HepG2 (cell line): ENCODE measurements around the gene CCM2L. TPM values are rescaled to one million over a fixed set of nuclear protein-coding genes. Genes with fewer than 3 reads are reported as not detected.

ENCODE experiments used
- ATAC-seq: fragments of 200-7000 bp; cut with Tn5 transposase; 3 replicates; pipeline ENCODE4 v1.9.1; 2020; ENCODE audit warnings: mild to moderate bottlenecking, moderate library complexity
- BruUV-seq: library from RNA; stranded (reverse); fragments of 400-500 nt; replicated peaks from 2 replicates; lab custom pipeline; 2021; lab: Mats Ljungman, UMichigan
- CTCF ChIA-PET: fragments of 300-600 bp; formaldehyde crosslinking; extraction: SDS; loops from one replicate; lab custom pipeline; 2021; ENCODE audit warnings: low total read pairs, inconsistent platforms, low intra/inter-chr PET ratio; lab: Yijun Ruan, JAX
- POLR2A ChIA-PET: fragments of 350-600 bp; sonication (Branson Sonifier 250); formaldehyde crosslinking; loops from one replicate; lab custom pipeline; 2020; ENCODE audit warnings: antibody characterized with exemption, inconsistent platforms; lab: Yijun Ruan, JAX
- DNase-seq: peaks from one replicate; pipeline ENCODE4 v3.0.0-alpha.2; 2015; ENCODE audit warnings: low spot score
- FAIRE-seq: peaks from 3 replicates; lab custom pipeline; 2011; peaks lifted over from hg19 to GRCh38; lab: Jason Lieb, UNC
- H2AFZ ChIP-seq: one replicate; pipeline ENCODE4 v1.6.1; 2011; ENCODE audit warnings: low read length, inconsistent platforms
- H3K27ac ChIP-seq: fragments of 300-600 bp; 3 replicates; pipeline ENCODE4 v1.8.0; 2011; ENCODE audit warnings: mixed run types, mild to moderate bottlenecking, mixed read lengths, low read length, inconsistent platforms; ENCODE audit not compliant: insufficient read depth; ENCODE audit errors: extremely low read length
- H3K27me3 ChIP-seq, 2 experiments: fragments of 200-600 bp in 1 of 2; 2 replicates in 1 of 2; 3 replicates in 1 of 2; pipeline versions ENCODE4 v1.6.0 to v1.8.0; 2011; ENCODE audit warnings: low read length in 2 of 2, mild to moderate bottlenecking in 2 of 2, moderate library complexity in 2 of 2, inconsistent platforms in 1 of 2; ENCODE audit not compliant: insufficient read depth in 2 of 2, control insufficient read depth in 1 of 2
- H3K36me3 ChIP-seq, 2 experiments: fragments of 200-600 bp in 1 of 2; replicated peaks in 1 of 2; 2 replicates in 1 of 2; 3 replicates in 1 of 2; pipeline versions ENCODE4 v1.5.1 to v1.8.0; 2011; ENCODE audit warnings: low read length in 2 of 2, inconsistent platforms in 1 of 2; ENCODE audit not compliant: insufficient read depth in 2 of 2, control insufficient read depth in 1 of 2
- H3K4me1 ChIP-seq: 2 replicates; pipeline ENCODE4 v1.5.1; 2012; ENCODE audit warnings: low read length, inconsistent platforms; ENCODE audit not compliant: insufficient read depth
- H3K4me2 ChIP-seq: 2 replicates; pipeline ENCODE4 v1.6.0; 2011; ENCODE audit warnings: low read depth, low read length, inconsistent platforms
- H3K4me3 ChIP-seq, 3 experiments: fragments of 200-600 bp in 1 of 3; sonication (generic), shearing (Covaris generic) in 1 of 3; replicated peaks in 1 of 3; 2 replicates each; pipeline ENCODE4 v1.5.1; 2011 to 2016; ENCODE audit warnings: low read length in 3 of 3, inconsistent platforms in 2 of 3, low read depth in 2 of 3, mild to moderate bottlenecking in 2 of 3, control low read depth in 1 of 3, mixed read lengths in 1 of 3; ENCODE audit not compliant: insufficient read depth in 1 of 3
- H3K79me2 ChIP-seq: one replicate; pipeline ENCODE4 v1.6.1; 2011; ENCODE audit warnings: low read length, inconsistent platforms; ENCODE audit not compliant: insufficient read depth
- H3K9ac ChIP-seq: 2 replicates; pipeline ENCODE4 v1.6.0; 2011; ENCODE audit warnings: mild to moderate bottlenecking, low read depth, low read length, inconsistent platforms; ENCODE audit not compliant: insufficient read depth
- H3K9me3 ChIP-seq: 2 replicates; pipeline ENCODE4 v1.5.1; 2012; ENCODE audit warnings: mild to moderate bottlenecking, low read length
- H4K20me1 ChIP-seq: 2 replicates; pipeline ENCODE4 v1.6.0; 2011; ENCODE audit warnings: inconsistent platforms, mild to moderate bottlenecking, low read length, moderate library complexity; ENCODE audit not compliant: insufficient read depth
- HDAC2 ChIP-seq: sonication (generic); formaldehyde crosslinking; IDR thresholded peaks from 2 replicates; pipeline ENCODE4 v1.4.0; 2020; ENCODE audit warnings: missing genetic modification reagents
- MLLT10 ChIP-seq: sonication (generic); formaldehyde crosslinking; IDR thresholded peaks from 2 replicates; pipeline ENCODE4 v1.4.0; 2020; ENCODE audit warnings: missing genetic modification reagents
- PBX2 ChIP-seq: IDR thresholded peaks from 2 replicates; pipeline ENCODE4 v1.6.1; 2016; ENCODE audit warnings: control low read depth
- RFXAP ChIP-seq: sonication (generic); formaldehyde crosslinking; IDR thresholded peaks from 2 replicates; pipeline ENCODE4 v1.4.0; 2020; ENCODE audit warnings: missing genetic modification reagents, borderline replicate concordance
- SMARCE1 ChIP-seq: fragments of 450-650 bp; IDR thresholded peaks from 2 replicates; pipeline ENCODE4 v1.6.1; 2017; ENCODE audit warnings: borderline replicate concordance
- SP1 ChIP-seq, 2 experiments: fragments of 450-650 bp in 1 of 2; sonication (generic) in 1 of 2; formaldehyde crosslinking in 1 of 2; IDR thresholded peaks; 2 replicates each; pipeline versions ENCODE4 v1.4.0 to v1.6.1; 2016 to 2020; ENCODE audit warnings: missing genetic modification reagents in 1 of 2
- THAP8 ChIP-seq: sonication (generic); formaldehyde crosslinking; IDR thresholded peaks from 2 replicates; pipeline ENCODE4 v1.5.1; 2020; ENCODE audit warnings: missing genetic modification reagents, mild to moderate bottlenecking, borderline replicate concordance
- TIGD3 ChIP-seq: sonication (generic); formaldehyde crosslinking; IDR thresholded peaks from 2 replicates; pipeline ENCODE4 v1.5.1; 2020; ENCODE audit warnings: mild to moderate bottlenecking, missing genetic modification reagents, borderline replicate concordance
- ZBTB7B ChIP-seq: sonication (generic); formaldehyde crosslinking; IDR thresholded peaks from 2 replicates; pipeline ENCODE4 v1.4.0; 2020; ENCODE audit warnings: missing genetic modification reagents
- ZC3H13 ChIP-seq: sonication (generic); formaldehyde crosslinking; IDR thresholded peaks from 2 replicates; pipeline ENCODE4 v1.8.1; 2023; ENCODE audit warnings: mild to moderate bottlenecking, missing genetic modification reagents, moderate library complexity
- ZKSCAN1 ChIP-seq: fragments of 150-350 bp; IDR thresholded peaks from 2 replicates; pipeline ENCODE4 v1.6.1; 2014; ENCODE audit warnings: low read length
- ZNF747 ChIP-seq: sonication (generic); formaldehyde crosslinking; IDR thresholded peaks from 2 replicates; pipeline ENCODE4 v1.8.1; 2023; ENCODE audit warnings: missing genetic modification reagents, mild to moderate bottlenecking, borderline replicate concordance
- WGBS: methylation state at CpG from one replicate; pipeline ENCODE4 v1.1.6; 2017; ENCODE audit warnings: low lambda C conversion rate; 5-methylcytosine and 5-hydroxymethylcytosine counted together
- in situ Hi-C: cut with HindIII; loops from 2 replicates; pipeline ENCODE4 v1.10.0; 2017; ENCODE audit warnings: low pct_unique_long_range_greater_than_20kb; ENCODE audit not compliant: extremely low pct_ligation_motif_present
- intact Hi-C: fragments of 100-400 bp; cut with micrococcal nuclease; formaldehyde crosslinking; loops from one replicate; pipeline ENCODE4 v1.10.0; 2022; ENCODE audit not compliant: unreplicated experiment
- polyA plus RNA-seq, 8 experiments: library from polyadenylated mRNA; depleted of rRNA in 3 of 8; stranded (reverse) in 7 of 8; unstranded in 1 of 8; fragments of >200 nt; fragmentation: Illumina TruSeq in 4 of 8; extraction: Trizol in 4 of 8; gene quantifications; 2 replicates each; pipeline versions ENCODE4 v1.2.1 to v1.2.3, GENCODE V29; 2011 to 2016; ENCODE audit warnings: low read depth in 4 of 8, missing spikeins in 1 of 8, mixed read lengths in 1 of 8; ENCODE audit not compliant: insufficient read depth in 1 of 8
- total RNA-seq, 5 experiments: library from RNA; depleted of rRNA; stranded (reverse); fragments of >200 nt; fragmentation: Illumina TruSeq; extraction: Trizol; gene quantifications; 2 replicates each; pipeline ENCODE4 v1.2.3, GENCODE V29; 2016; ENCODE audit warnings: low read depth in 1 of 5

Gene CCM2L
- total and polyA plus RNA-seq, 2 of the 13 experiments (the other 11 are each of a cell fraction or from before 2014, with no cell fraction given): 0.15 TPM; not detected in 1

DNA sequence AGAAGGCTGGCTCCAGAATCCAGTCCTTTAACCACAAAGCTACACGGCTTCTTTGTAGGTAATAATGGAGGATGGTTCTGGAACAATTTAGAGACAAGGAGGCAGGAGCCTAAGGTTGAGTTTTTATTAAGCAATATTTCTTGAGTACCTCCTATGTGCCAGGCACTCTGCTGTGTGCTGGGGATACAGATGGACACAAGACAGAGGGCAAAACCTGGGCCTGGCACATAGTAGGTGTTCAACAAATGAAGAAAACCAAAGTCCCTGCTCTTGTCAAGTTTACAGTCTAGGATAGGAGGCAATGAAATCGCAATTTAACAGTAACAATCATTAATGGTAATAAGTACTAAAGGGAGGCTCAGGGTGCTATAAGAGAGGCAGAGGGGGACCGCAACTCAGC is 17.4 kb downstream of the CCM2L start:
- ATAC-seq (no peak), FAIRE-seq (no peak), DNase-seq (no peak)
- no peaks in the 10 kb centered on the region for H3K36me3 ChIP-seq
- H3K79me2 ChIP-seq: no peaks in the 10 kb centered on the region
- BruUV-seq: no TSS peak
- 40% methylated on average over 3 of the region's 3 CpGs for WGBS
- no peak for TF ChIP-seq HDAC2 (CRISPR knock-in tag)
- peak; percentile 88 for TF ChIP-seq ZKSCAN1
- H3K9ac ChIP-seq: no peak overlapping the region
- H4K20me1 ChIP-seq: no peaks in the 10 kb centered on the region
- in situ Hi-C loops: no loop called here
- ChIA-PET POLR2A (no interaction called here), CTCF (no interaction called here)
- no peak overlapping the region for H2AFZ ChIP-seq
- no peak overlapping the region for H3K4me3 ChIP-seq
- peaks cover 23% of the 10 kb centered on the region for H3K4me1 ChIP-seq
- no peak overlapping the region for H3K27ac ChIP-seq
- H3K9me3 ChIP-seq: no peaks in the 10 kb centered on the region
- H3K27me3 ChIP-seq: peaks cover 0 to 21% of the 10 kb centered on the region in 2 experiments; a peak in 3 of 5 replicates
- peak overlapping the region; percentile 16; the same call in 1 of the 2 replicates for H3K4me2 ChIP-seq
- intact Hi-C loops: no loop called here

DNA sequence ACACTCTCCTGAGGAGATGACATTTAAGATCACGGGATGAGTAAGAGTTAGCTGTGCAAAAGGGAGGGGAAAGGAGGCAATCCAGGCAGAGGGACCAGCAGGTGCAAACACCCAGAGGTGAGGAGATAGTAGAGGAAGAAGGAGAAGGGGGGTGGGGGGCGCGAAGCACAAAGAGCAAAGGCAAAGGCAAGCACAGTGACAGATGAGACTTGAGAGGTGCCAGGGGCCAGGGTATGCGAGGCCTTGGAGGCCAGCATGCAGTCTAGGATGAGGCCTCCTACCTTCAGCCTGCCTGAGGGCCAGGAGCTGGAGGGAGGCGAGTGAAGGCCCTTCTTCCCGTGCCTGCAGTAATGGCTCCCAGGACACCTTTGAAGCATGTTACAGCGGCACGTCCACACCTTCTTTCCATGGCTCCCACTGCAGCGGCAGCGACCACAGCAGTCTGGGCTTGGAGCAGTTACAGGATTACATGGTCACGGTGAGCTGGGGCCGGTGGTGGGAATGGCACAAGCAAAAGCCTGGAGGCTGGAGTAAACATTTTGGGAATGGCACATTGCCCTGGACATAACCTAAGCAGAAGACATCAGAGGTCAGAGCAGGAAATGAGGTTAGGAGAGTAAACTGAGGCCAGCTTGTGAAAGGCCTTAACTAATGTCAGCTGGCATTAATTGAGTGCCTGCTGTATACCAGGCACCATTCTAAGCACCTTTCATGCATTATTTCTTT is 18.6 kb downstream of the CCM2L start:
- Histone ChIP-seq H3K4me3 (peak overlapping the region; percentile 1 to 65 (median 46); a peak in 4 of 6 replicates), H3K9ac (peak overlapping the region; percentile 36; the same call in 1 of the 2 replicates), H4K20me1 (no peaks in the 10 kb centered on the region), H3K27ac (no peak overlapping the region), H2AFZ (peak overlapping the region; percentile 24), H3K27me3 (peaks cover 0 to 18% of the 10 kb centered on the region in 2 experiments; a peak in 2 of 5 replicates), H3K4me1 (peaks cover 23% of the 10 kb centered on the region), H3K9me3 (no peaks in the 10 kb centered on the region), H3K36me3 (no peaks in the 10 kb centered on the region), H3K79me2 (no peaks in the 10 kb centered on the region), H3K4me2 (peak overlapping the region; percentile 75)
- intact Hi-C loops: no loop called here
- POLR2A ChIA-PET: no interaction called here
- in situ Hi-C loops: no loop called here
- no TSS peak for BruUV-seq
- DNase-seq: peak; percentile 54
- ATAC-seq: peak; percentile 74
- FAIRE-seq: no peak
- CTCF ChIA-PET: no interaction called here
- WGBS: 9% methylated on average over 12 of the region's 12 CpGs
- no peak for TF ChIP-seq RFXAP
- TF ChIP-seq SP1 (IDR thresholded peaks at IDR 0.05): no peak
- peak; percentile 36; the same call in 1 of the 2 replicates for TF ChIP-seq SP1 (CRISPR knock-in tag; IDR thresholded peaks at IDR 0.05)
- no peak for TF ChIP-seq SMARCE1
- peak; percentile 55; the same call in 1 of the 2 replicates for TF ChIP-seq TIGD3
- 0 out of 2 replicates have a peak, but pooled peaks have one; percentile 18 for TF ChIP-seq ZC3H13 (CRISPR knock-in tag)
- TF ChIP-seq ZBTB7B (CRISPR knock-in tag): no peak
- TF ChIP-seq MLLT10 (CRISPR knock-in tag): no peak
- TF ChIP-seq PBX2 (CRISPR knock-in tag): no peak
- 0 out of 2 replicates have a peak, but pooled peaks have one; percentile 53 for TF ChIP-seq ZNF747 (CRISPR knock-in tag)
- TF ChIP-seq THAP8 (CRISPR knock-in tag): no peak
